Smooth muscle cell of bladder (primary cell): ENCODE data around the gene SYNGR3. TPM values are rescaled to one million over a fixed set of nuclear protein-coding genes. Genes with fewer than 3 reads are reported as not detected.

Source experiments
- total RNA-seq: library from RNA; depleted of rRNA; stranded (reverse); fragments of >200 nt; gene quantifications from 2 replicates; pipeline ENCODE4 v1.2.3, GENCODE V29; 2014

Gene SYNGR3
- 2.4 and 3.3 TPM in 2 replicates for total RNA-seq

DNA sequence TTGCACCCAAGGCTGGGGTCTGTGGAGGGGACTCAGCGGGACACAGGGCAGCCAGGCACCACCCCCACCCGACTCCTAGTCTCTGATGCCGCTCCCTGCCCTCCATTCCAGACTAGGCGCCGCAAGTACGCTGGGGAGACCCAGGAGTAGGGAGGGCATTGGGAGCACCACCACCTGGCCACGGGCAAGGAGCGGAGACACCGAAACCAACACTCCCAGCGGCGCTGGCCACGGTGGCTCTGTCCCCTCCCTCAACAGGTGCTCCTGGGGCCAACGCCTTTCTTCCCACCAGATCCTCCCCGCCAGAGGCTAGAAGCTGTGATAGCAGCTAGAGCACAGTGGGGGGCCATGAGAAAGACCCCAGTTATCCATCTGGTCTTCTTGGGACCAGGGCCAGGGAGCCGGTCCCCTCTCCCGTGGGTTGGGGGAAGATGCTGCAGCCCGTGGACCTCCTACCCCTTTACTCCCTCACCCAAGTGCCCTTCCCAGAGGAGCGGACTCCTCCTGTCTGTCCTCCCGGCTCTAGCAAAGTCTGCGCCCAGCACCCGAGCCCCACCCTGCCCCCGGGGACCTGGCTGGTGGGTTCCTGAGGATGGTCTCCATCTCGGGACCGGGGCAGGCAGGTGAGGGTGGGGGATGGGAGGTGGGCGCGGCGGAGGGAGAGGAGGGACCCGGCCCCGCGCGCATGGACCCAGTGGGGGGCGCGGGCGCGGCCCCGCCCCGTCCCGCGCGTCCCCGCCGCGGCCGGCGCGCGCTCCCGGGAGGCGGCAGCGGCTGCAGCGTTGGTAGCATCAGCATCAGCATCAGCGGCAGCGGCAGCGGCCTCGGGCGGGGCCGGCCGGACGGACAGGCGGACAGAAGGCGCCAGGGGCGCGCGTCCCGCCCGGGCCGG, at the start of gene SYNGR3:
Gene SYNGR3 (plus strand): TSS at position 762 of the 892 bp plus-strand sequence. CDS start 133 bp downstream, outside the sequence.

GRCh38 chr16:1942810-1943726, 46.7 kb upstream of the SYNGR3 start, which contains the start of gene MSRB1:
Gene MSRB1, minus strand, starts transcription at chr16:1943199. Its CDS starts 43 bp downstream, at chr16:1943156.

DNA sequence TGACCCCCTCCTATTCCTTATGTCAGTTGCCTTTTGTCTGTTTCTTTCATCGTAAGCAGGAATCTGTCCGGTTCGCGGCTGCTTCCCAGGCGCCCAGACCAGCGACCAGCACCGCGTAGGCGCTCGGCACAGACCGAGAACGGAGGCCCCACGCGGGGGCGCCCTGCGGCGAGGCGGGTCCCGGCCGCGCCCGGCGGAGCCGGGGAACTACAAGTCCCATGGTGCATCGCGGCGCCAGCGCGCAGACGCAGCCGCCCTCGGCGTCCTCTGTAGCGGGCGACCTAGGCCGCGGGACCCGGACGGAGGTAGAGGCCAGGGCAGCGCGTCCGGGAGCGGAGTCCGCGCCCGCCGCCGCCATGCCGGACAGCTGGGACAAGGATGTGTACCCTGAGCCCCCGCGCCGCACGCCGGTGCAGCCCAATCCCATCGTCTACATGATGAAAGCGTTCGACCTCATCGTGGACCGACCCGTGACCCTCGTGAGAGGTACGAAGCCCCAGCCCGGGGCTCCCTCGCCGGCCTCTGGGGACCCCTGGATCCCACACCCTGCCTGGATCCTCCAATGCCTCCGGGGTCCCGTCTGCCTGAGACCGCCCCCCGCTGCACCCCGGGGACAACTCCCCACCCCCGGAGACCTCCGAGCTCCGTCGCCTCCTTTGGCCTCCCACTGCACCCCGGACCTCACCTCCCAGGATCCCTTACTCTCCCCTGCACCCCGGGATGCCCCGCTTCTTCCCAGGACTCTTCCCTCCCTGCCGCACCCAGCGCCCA, 30.3 kb upstream of the SYNGR3 start, which contains the start of gene NDUFB10:
Gene NDUFB10 (plus strand): TSS at position 270 of the 771 bp plus-strand sequence. CDS start 87 bp downstream, at position 357.

GRCh38 chr16:1964506-1965395, 25.0 kb upstream of the SYNGR3 start, which contains the start of gene RPS2:
Gene RPS2, minus strand, starts transcription at chr16:1964826. Its CDS starts 201 bp downstream, at chr16:1964625.

GRCh38 chr16:1966460-1966859, 23.3 kb upstream of the SYNGR3 start, which contains the start of gene RNF151:
Gene RNF151, plus strand, starts transcription at chr16:1966856. Its CDS starts 26 bp downstream, at chr16:1966882.

GRCh38 chr16:1971796-1972489, 17.8 kb upstream of the SYNGR3 start, which contains the start of gene TBL3:
Gene TBL3, plus strand, starts transcription at chr16:1972053. Its CDS starts 112 bp downstream, at chr16:1972165.

DNA sequence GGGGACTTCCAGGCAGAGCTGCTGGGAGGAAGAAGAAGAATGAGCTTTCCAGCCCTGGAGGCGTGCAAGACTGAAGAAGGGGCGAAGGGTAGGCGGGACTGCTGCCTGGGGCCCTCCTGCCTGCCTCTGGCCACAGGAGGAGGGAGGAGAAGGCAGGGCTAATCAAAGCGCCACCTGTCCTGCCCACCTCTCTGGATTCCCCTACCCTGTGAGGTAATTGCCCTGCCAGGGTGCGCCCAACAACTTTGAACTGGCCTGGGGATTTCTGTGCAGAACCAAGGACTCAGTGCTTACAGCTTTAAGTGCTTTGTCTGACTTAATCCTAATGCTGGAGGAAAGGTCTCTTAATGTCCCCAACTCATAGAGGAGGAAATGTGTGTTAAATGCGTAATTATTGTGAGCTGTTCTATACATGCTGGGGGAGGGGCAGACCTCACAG, 8.4 kb upstream of the SYNGR3 start, which contains the start of gene NOXO1:
Gene NOXO1 (minus strand): TSS at position 72 of the 439 bp plus-strand sequence. CDS start 290 bp downstream, outside the sequence.

DNA sequence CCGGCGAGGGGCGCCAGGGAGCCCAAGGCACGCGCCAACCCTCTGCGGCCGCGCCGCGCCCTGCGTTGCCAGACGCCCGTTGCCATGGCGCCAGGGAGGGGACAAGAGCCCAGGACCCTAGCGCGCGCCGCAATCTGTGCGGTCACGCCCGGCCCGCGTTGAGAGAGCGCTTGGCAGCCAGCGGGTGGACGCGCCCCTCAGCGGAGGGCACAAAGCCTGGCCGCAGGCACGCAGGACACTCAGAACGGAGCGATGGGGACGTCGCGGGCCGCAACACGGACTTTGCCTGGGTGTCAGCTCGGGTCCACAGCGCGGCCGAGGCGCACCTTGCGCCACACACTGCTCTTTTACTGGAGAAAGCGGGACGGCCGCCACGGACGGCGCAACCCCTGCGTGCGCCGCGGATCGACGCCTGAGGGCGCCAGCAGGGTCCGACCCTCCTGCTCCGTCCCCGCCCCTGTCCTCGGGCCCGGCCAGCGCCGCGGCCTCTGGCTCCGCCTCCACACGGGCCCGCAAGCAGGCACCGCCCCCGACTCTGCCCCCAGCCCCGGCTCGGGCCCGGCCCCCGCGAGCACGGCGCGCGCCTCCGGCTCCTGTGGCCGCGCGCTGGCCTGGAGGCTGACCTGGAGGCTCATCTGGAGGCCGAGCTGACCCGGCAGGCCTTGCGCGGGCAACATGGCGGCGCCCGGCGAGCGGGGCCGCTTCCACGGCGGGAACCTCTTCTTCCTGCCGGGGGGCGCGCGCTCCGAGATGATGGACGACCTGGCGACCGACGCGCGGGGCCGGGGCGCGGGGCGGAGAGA, 6.0 kb upstream of the SYNGR3 start, which contains the start of gene GFER:
Gene GFER (plus strand): TSS at position 650 of the 803 bp plus-strand sequence. CDS start 26 bp downstream, at position 676.

DNA sequence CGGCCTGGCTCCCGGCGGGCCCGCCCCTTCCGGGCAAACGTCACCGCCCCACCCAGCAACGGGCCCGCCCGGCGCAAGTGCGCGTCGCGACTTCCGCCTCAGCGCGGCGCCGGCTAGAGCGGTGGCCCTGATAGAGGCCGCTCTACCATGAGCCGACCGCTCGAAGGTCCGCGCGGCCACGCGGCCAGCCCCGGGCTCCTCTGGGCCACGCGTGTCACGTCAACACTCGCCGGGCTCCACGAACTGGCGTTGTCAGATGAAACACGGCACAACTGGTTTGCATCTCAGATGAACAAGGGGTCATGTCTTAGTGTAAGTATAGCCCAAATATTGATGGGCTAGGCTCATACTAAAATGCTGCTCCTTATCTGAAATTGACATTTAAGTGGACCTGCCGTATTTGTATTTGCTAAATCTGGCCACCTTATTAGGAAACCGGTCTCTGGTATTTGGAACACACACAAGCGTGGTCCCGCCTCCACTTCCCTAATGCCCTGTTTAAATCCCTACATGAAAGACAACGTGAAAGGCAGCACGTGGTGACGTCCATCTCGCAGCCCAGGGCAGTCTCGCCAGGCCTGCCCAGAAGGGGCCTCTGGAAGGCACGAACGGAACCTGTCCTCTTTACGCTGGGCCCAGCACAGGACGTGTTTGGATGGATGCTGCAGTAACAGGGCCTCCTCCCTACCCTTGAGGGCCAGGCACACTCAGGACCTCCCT, 20.2 kb downstream of the SYNGR3 start, which contains the start of gene ZNF598:
Gene ZNF598 (minus strand): TSS at position 31 of the 720 bp plus-strand sequence.

GRCh38 chr16:2019518-2019920, 29.7 kb downstream of the SYNGR3 start, which contains the start of gene NPW:
Gene NPW, plus strand, starts transcription at chr16:2019785.

DNA sequence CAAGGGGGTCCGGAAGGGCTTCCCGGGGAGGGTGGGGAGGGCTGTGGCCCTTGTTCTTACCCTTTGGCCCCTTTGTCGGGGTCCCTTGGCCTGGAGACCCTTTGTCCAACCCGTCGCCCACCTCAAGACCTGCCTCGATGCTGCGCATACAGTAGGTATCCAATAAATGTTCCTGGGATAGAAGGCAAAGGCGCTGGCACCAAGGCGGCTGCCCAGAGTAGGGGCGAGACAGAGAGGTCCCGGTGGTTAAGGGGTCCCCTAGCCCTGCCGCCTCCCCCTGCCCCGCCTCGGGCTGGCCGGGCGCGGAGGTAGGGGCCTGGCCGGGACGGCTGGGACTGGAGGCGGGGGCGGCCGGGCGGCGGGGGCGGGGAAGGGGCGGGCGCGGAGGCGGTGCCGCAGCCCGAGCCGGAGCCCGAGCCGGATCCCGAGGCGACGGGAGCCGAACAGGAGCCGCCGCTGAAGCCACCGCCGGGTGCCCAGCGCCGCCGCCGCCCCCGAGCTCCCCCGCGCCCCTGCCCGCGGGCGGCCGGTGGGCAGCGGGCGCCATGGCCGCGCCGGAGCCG, 36.8 kb downstream of the SYNGR3 start, which contains the start of gene NHERF2:
Gene NHERF2 (plus strand): TSS at position 442 of the 563 bp plus-strand sequence. CDS start 104 bp downstream, at position 546.

Other genes with a start within 250 kb of the SYNGR3 start
- 48.9 and 58.7 TPM in 2 replicates for gene NME3, start 218.4 kb upstream of the SYNGR3 start, total RNA-seq
- gene EME2, start 217.2 kb upstream of the SYNGR3 start, total RNA-seq, result 6.4 and 10.8 TPM in 2 replicates
- 74.0 and 77.1 TPM in 2 replicates for gene MRPS34, start 216.8 kb upstream of the SYNGR3 start, total RNA-seq
- 22.3 and 28.1 TPM in 2 replicates for gene SPSB3, start 207.4 kb upstream of the SYNGR3 start, total RNA-seq
- gene NUBP2, start 207.0 kb upstream of the SYNGR3 start, total RNA-seq, result 49.5 and 49.8 TPM in 2 replicates
- gene IGFALS, start 196.3 kb upstream of the SYNGR3 start, total RNA-seq, result under 0.01 and 0.09 TPM in 2 replicates
- gene HAGH, start 163.1 kb upstream of the SYNGR3 start, total RNA-seq, result 35.1 and 58.0 TPM in 2 replicates
- gene FAHD1, start 162.8 kb upstream of the SYNGR3 start, total RNA-seq, result 44.4 and 101 TPM in 2 replicates
- 0.28 TPM in 1 of 2 replicates, not detected in the other for gene MEIOB, start 117.8 kb upstream of the SYNGR3 start, total RNA-seq
- not detected in 2 replicates for gene HS3ST6, start 71.6 kb upstream of the SYNGR3 start, total RNA-seq
- 7.4 and 9.5 TPM in 2 replicates for gene MSRB1, start 46.8 kb upstream of the SYNGR3 start, total RNA-seq
- gene RPL3L, start 35.3 kb upstream of the SYNGR3 start, total RNA-seq, result not detected in 2 replicates
- gene NDUFB10, start 30.4 kb upstream of the SYNGR3 start, total RNA-seq, result 194 and 232 TPM in 2 replicates
- 3,442 and 3,638 TPM in 2 replicates for gene RPS2, start 25.1 kb upstream of the SYNGR3 start, total RNA-seq
- gene RNF151, start 23.1 kb upstream of the SYNGR3 start, total RNA-seq, result not detected in 2 replicates
- 27.9 and 34.6 TPM in 2 replicates for gene TBL3, start 17.9 kb upstream of the SYNGR3 start, total RNA-seq
- gene NOXO1, start 8.5 kb upstream of the SYNGR3 start, total RNA-seq, result 0.14 TPM in 1 of 2 replicates, not detected in the other
- 10.1 and 11.5 TPM in 2 replicates for gene GFER, start 5.8 kb upstream of the SYNGR3 start, total RNA-seq
- 11.4 and 11.8 TPM in 2 replicates for gene ZNF598, start 19.9 kb downstream of the SYNGR3 start, total RNA-seq
- gene NPW, start 29.8 kb downstream of the SYNGR3 start, total RNA-seq, result 0.18 and 0.43 TPM in 2 replicates
- 27.0 and 28.1 TPM in 2 replicates for gene NHERF2, start 36.9 kb downstream of the SYNGR3 start, total RNA-seq
- 33.8 and 40.0 TPM in 2 replicates for gene NTHL1, start 57.9 kb downstream of the SYNGR3 start, total RNA-seq
- gene TSC2, start 58.0 kb downstream of the SYNGR3 start, total RNA-seq, result 37.8 and 59.7 TPM in 2 replicates
- gene PKD1, start 145.9 kb downstream of the SYNGR3 start, total RNA-seq, result 91.0 and 116 TPM in 2 replicates
- gene RAB26, start 158.7 kb downstream of the SYNGR3 start, total RNA-seq, result 0.71 and 1.6 TPM in 2 replicates
- 48.1 and 52.7 TPM in 2 replicates for gene TRAF7, start 165.8 kb downstream of the SYNGR3 start, total RNA-seq
- 0.14 and 0.37 TPM in 2 replicates for gene CASKIN1, start 206.6 kb downstream of the SYNGR3 start, total RNA-seq
- gene MLST8, start 215.5 kb downstream of the SYNGR3 start, total RNA-seq, result 10.7 and 17.5 TPM in 2 replicates
- 1.00 and 1.8 TPM in 2 replicates for gene BRICD5, start 220.9 kb downstream of the SYNGR3 start, total RNA-seq
- gene PGP, start 224.9 kb downstream of the SYNGR3 start, total RNA-seq, result 5.3 and 7.8 TPM in 2 replicates
- 24.0 and 28.8 TPM in 2 replicates for gene E4F1, start 233.6 kb downstream of the SYNGR3 start, total RNA-seq
- gene DNASE1L2, start 246.5 kb downstream of the SYNGR3 start, total RNA-seq, result 0.43 and 0.65 TPM in 2 replicates